H54 (cell line): ENCODE results near the gene PMPCA.

Experiments used
- DNase-seq: peaks from one replicate; pipeline ENCODE4 v3.0.0; 2011; ENCODE audit warnings: low spot score, mixed read lengths; ENCODE audit not compliant: insufficient read length
- FAIRE-seq: peaks from 3 replicates; lab custom pipeline; 2011; peaks lifted over from hg19 to GRCh38; lab: Jason Lieb, UNC
- POLR2A ChIP-seq: IDR thresholded peaks from 2 replicates; pipeline ENCODE4 v1.6.1; 2011; ENCODE audit warnings: low read depth, mild to moderate bottlenecking, low read length

Gene PMPCA

GRCh38 chr9:136394312-136395019 is 16.0 kb upstream of the PMPCA start:
- FAIRE-seq (no peak), DNase-seq (no peak)
- no peak for TF ChIP-seq POLR2A

GRCh38 chr9:136395020-136395340 is 15.5 kb upstream of the PMPCA start:
- TF ChIP-seq POLR2A: no peak
- no peak for DNase-seq
- FAIRE-seq: no peak

- FAIRE-seq: no peak
- no peak for TF ChIP-seq POLR2A
Observed at GRCh38 chr9:136395345-136396218, 14.9 kb upstream of the PMPCA start.

GRCh38 chr9:136396219-136396515 is 14.3 kb upstream of the PMPCA start:
- no peak for TF ChIP-seq POLR2A
- no peak for DNase-seq
- FAIRE-seq: no peak

More at GRCh38 chr9:136395345-136396218, 14.9 kb upstream of the PMPCA start:
- no peak for DNase-seq

GRCh38 chr9:136397643-136398042 is 12.8 kb upstream of the PMPCA start:
- no peak for FAIRE-seq
- DNase-seq: no peak

GRCh38 chr9:136398286-136398685 is 12.2 kb upstream of the PMPCA start:
- no peak for FAIRE-seq
- no peak for DNase-seq
- no peak for TF ChIP-seq POLR2A

More at GRCh38 chr9:136397643-136398042, 12.8 kb upstream of the PMPCA start:
- no peak for TF ChIP-seq POLR2A

GRCh38 chr9:136399176-136400037 is 11.1 kb upstream of the PMPCA start:
- no peak for TF ChIP-seq POLR2A
- DNase-seq (peak; percentile 67), FAIRE-seq (no peak)

- FAIRE-seq (no peak), DNase-seq (peak; percentile 100)
- peak; percentile 88 for TF ChIP-seq POLR2A
Observed at GRCh38 chr9:136400038-136400834, 10.2 kb upstream of the PMPCA start, which contains the start of gene SNAPC4. Gene SNAPC4 (minus strand): TSS chr9:136400170. CDS start chr9:136398428, 1,742 bp downstream.

- DNase-seq: no peak
- FAIRE-seq: no peak
- no peak for TF ChIP-seq POLR2A
Observed at GRCh38 chr9:136401173-136401922, 9.1 kb upstream of the PMPCA start.

GRCh38 chr9:136402067-136402466 is 8.4 kb upstream of the PMPCA start:
- FAIRE-seq: no peak

GRCh38 chr9:136403538-136403914 is 6.9 kb upstream of the PMPCA start:
- no peak for TF ChIP-seq POLR2A
- FAIRE-seq (no peak), DNase-seq (no peak)

More at GRCh38 chr9:136402067-136402466, 8.4 kb upstream of the PMPCA start:
- no peak for DNase-seq
- TF ChIP-seq POLR2A: no peak
